K562 (cell line): ENCODE data around the gene ADGRE2. TPM values are rescaled to one million over a fixed set of nuclear protein-coding genes. Genes with fewer than 3 reads are reported as not detected.

Source experiments
- ATAC-seq: fragments of 200-7000 bp; cut with Tn5 transposase; 3 replicates; pipeline ENCODE4 v1.9.1; 2020; ENCODE audit warnings: moderate library complexity
- BruUV-seq: library from RNA; stranded (reverse); fragments of 400-500 nt; replicated peaks from 2 replicates; lab custom pipeline; 2021; lab: Mats Ljungman, UMichigan
- CTCF ChIA-PET: fragments of 300-600 bp; formaldehyde crosslinking; extraction: SDS; loops from one replicate; lab custom pipeline; 2021; ENCODE audit warnings: low intra/inter-chr PET ratio; lab: Yijun Ruan, JAX
- POLR2A ChIA-PET: fragments of 300-600, 350-650 bp; sonication (Branson Sonifier 250); formaldehyde crosslinking; extraction: SDS; loops from one replicate; lab custom pipeline; 2021; ENCODE audit warnings: antibody characterized with exemption, inconsistent platforms; lab: Yijun Ruan, JAX
- DNase-seq, 4 experiments: peaks; one replicate each; pipeline versions ENCODE4 v3.0.0 to v3.0.0-alpha.2; 2011 to 2018; ENCODE audit warnings: low spot score in 3 of 4, mixed read lengths in 3 of 4; ENCODE audit errors: extremely low read depth in 1 of 4
- FAIRE-seq: peaks from 2 replicates; lab custom pipeline; 2011; peaks lifted over from hg19 to GRCh38; lab: Jason Lieb, UNC
- H2AFZ ChIP-seq: 2 replicates; pipeline ENCODE4 v1.6.0; 2011; ENCODE audit warnings: low read depth, low read length, control low read depth, inconsistent platforms
- H3K27ac ChIP-seq: fragments of 200-600 bp; 3 replicates; pipeline ENCODE4 v1.8.0; 2011; ENCODE audit warnings: low read depth, mild to moderate bottlenecking, control low read depth, inconsistent platforms, low read length, moderate library complexity, mixed read lengths; ENCODE audit errors: extremely low read depth
- H3K27me3 ChIP-seq, 2 experiments: fragments of 300-600 bp in 1 of 2; 2 replicates in 1 of 2; 3 replicates in 1 of 2; pipeline versions ENCODE4 v1.6.0 to v1.8.0; 2011; ENCODE audit warnings: inconsistent platforms in 2 of 2, low read length in 2 of 2, mild to moderate bottlenecking in 1 of 2, mixed read lengths in 1 of 2, moderate library complexity in 1 of 2; ENCODE audit not compliant: control insufficient read depth in 2 of 2, insufficient read depth in 2 of 2
- H3K36me3 ChIP-seq: fragments of 300-600 bp; 3 replicates; pipeline ENCODE4 v1.8.0; 2011; ENCODE audit warnings: mild to moderate bottlenecking, low read length, inconsistent platforms; ENCODE audit not compliant: control insufficient read depth, insufficient read depth
- H3K4me1 ChIP-seq, 2 experiments: fragments of 200-600 bp in 1 of 2; replicated peaks in 1 of 2; 2 replicates in 1 of 2; 3 replicates in 1 of 2; pipeline versions ENCODE4 v1.5.1 to v1.8.0; 2011; ENCODE audit warnings: inconsistent platforms in 2 of 2, low read length in 2 of 2, mild to moderate bottlenecking in 1 of 2, mixed read lengths in 1 of 2, moderate library complexity in 1 of 2; ENCODE audit not compliant: control insufficient read depth in 2 of 2, insufficient read depth in 2 of 2
- H3K4me2 ChIP-seq: 2 replicates; pipeline ENCODE4 v1.6.1; 2011; ENCODE audit warnings: low read length, control low read depth, inconsistent platforms, mixed read lengths; ENCODE audit not compliant: insufficient read depth
- H3K4me3 ChIP-seq: fragments of 200-600 bp; sonication (generic), shearing (Covaris generic); 2 replicates; pipeline ENCODE4 v1.5.1; 2016; ENCODE audit warnings: control low read depth, inconsistent platforms
- H3K79me2 ChIP-seq: fragments of 200-600 bp; 3 replicates; pipeline ENCODE4 v1.8.0; 2011; ENCODE audit warnings: low read length, inconsistent platforms; ENCODE audit not compliant: control insufficient read depth, insufficient read depth
- H3K9ac ChIP-seq, 2 experiments: 2 replicates each; pipeline versions ENCODE4 v1.6.0 to v1.6.1; 2011; ENCODE audit warnings: low read depth in 2 of 2, low read length in 2 of 2, control low read depth in 1 of 2, inconsistent platforms in 1 of 2, mild to moderate bottlenecking in 1 of 2, mixed read lengths in 1 of 2; ENCODE audit not compliant: insufficient read depth in 1 of 2
- H3K9me1 ChIP-seq: one replicate; pipeline ENCODE4 v1.6.0; 2011; ENCODE audit warnings: inconsistent platforms, mild to moderate bottlenecking, low read length, moderate library complexity; ENCODE audit not compliant: control insufficient read depth, insufficient read depth
- H3K9me3 ChIP-seq: replicated peaks from 2 replicates; pipeline ENCODE4 v1.5.1; 2011; ENCODE audit warnings: low read depth, low read length, inconsistent platforms; ENCODE audit not compliant: control insufficient read depth, insufficient read depth
- H4K20me1 ChIP-seq: replicated peaks from 2 replicates; pipeline ENCODE4 v1.6.1; 2011; ENCODE audit warnings: low read length, inconsistent platforms, mixed read lengths; ENCODE audit not compliant: control insufficient read depth, insufficient read depth
- CSDE1 ChIP-seq, 2 experiments: fragments of 450-650 bp; IDR thresholded peaks; 2 replicates each; pipeline ENCODE4 v1.6.1; 2016; ENCODE audit warnings: mild to moderate bottlenecking in 1 of 2
- RBFOX2 ChIP-seq: fragments of 200-400 bp; formaldehyde crosslinking; IDR thresholded peaks from 2 replicates; pipeline ENCODE4 v1.6.1; 2017; ENCODE audit warnings: low read depth, mild to moderate bottlenecking, low read length, moderate library complexity
- SMARCA5 ChIP-seq: fragments of 450-650 bp; IDR thresholded peaks from 2 replicates; pipeline ENCODE4 v1.6.1; 2016
- WGBS: fragments of 100-300 bp; shearing (Covaris generic); methylation state at CpG from one replicate; pipeline ENCODE4 v1.1.6; 2016; ENCODE audit warnings: low coverage, mixed read lengths; ENCODE audit not compliant: insufficient coverage; ENCODE audit errors: missing lambda C conversion rate; 5-methylcytosine and 5-hydroxymethylcytosine counted together
- in situ Hi-C: fragments of 300-500 bp; cut with MboI; formaldehyde crosslinking; loops from 4 replicates; pipeline ENCODE4 v1.15.0; 2018; ENCODE audit warnings: inconsistent platforms, mixed read lengths
- intact Hi-C: fragments of 100-400 bp; cut with micrococcal nuclease; formaldehyde crosslinking; loops from 2 replicates; pipeline ENCODE4 v1.14.2; 2022
- polyA plus RNA-seq, 8 experiments: library from polyadenylated mRNA; depleted of rRNA in 4 of 8; stranded (reverse) in 5 of 8; unstranded in 3 of 8; fragments of >200 nt; fragmentation: Nextera tagmentation in 2 of 8; fragmentation: Illumina TruSeq in 1 of 8; extraction: Ambion mirVana in 2 of 8; extraction: Trizol in 1 of 8; gene quantifications; 2 replicates each; pipeline versions ENCODE4 v1.2.1 to v1.2.3, GENCODE V29; 2011 to 2014; ENCODE audit warnings: inconsistent platforms in 1 of 8, missing spikeins in 1 of 8
- total RNA-seq, 7 experiments: library from RNA; depleted of rRNA in 6 of 7; stranded (reverse); fragments of >200 nt in 6 of 7; fragmentation: Illumina TruSeq in 2 of 7; extraction: Trizol in 2 of 7; gene quantifications; 2 replicates each; pipeline versions ENCODE4 v1.2.1 to v1.2.3, GENCODE V29; 2011 to 2021; ENCODE audit warnings: low replicate concordance in 1 of 7
- TF ChIP-seq, protein P1 (sequence below): fragments of 450-650 bp; IDR thresholded peaks from 2 replicates; pipeline ENCODE4 v1.6.1; 2017; ENCODE audit warnings: mild to moderate bottlenecking, moderate library complexity
- TF ChIP-seq, protein P2 (sequence below), 2 experiments: fragments of 450-650 bp; IDR thresholded peaks; 2 replicates each; pipeline ENCODE4 v1.6.1; 2018; ENCODE audit warnings: mild to moderate bottlenecking in 2 of 2, low read depth in 1 of 2; ENCODE audit not compliant: partially characterized antibody in 2 of 2

ADGRE2 gene
- total and polyA plus RNA-seq, 9 of the 15 experiments (the other 6 are each of a cell fraction or from before 2014, with no cell fraction given) = 4.3 to 17.3 (median 9.8) TPM

DNA sequence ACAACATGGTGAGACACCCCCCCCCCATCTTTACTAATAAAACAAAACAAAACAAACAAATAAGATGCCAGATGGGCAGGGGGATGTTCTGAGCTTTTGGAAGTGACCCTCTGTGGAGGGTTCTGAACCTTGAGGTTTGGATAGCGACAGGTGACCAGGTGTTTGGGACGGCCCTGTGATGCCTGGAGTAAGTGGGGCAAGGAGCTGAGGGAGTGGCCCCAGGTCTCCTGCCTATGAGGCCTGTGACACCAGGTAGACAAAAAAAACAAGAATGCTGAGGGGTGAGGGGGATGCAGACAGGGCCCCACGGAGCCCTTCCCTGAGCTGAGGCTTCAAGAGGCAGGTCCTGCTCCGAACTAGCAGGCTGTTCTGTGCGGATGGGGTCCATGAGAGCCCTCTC is 9.2 kb downstream of the ADGRE2 start:
- Histone ChIP-seq H4K20me1 (no peaks in the 10 kb centered on the region), H3K9me3 (no peaks in the 10 kb centered on the region), H3K9ac (peak overlapping the region in 1 of 2 experiments; percentile 45; a peak in 1 of 4 replicates), H3K4me2 (no peak overlapping the region), H3K27ac (no peak overlapping the region), H3K27me3 (no peaks in the 10 kb centered on the region), H3K4me3 (no peak overlapping the region), H3K4me1 (no peaks in the 10 kb centered on the region), H3K36me3 (peaks cover 73% of the 10 kb centered on the region; the same call in 2 of the 3 replicates), H3K79me2 (peaks cover under 1% of the 10 kb centered on the region; the same call in 1 of the 3 replicates), H3K9me1 (no peaks in the 10 kb centered on the region), H2AFZ (no peak overlapping the region)
- DNase-seq = no peak
- ATAC-seq = no peak
- 90% methylated on average over 5 of the region's 5 CpGs for WGBS
- ChIA-PET POLR2A (interaction anchor here (0.6 to 1.4 kb wide), 3 partner anchors 69 to 373 kb away, joined by 3 to 7 read pairs (median 4); no protein-coding TSS in a partner anchor), CTCF (no interaction called here)
- TF ChIP-seq RBFOX2 (peak; percentile 41; the same call in 1 of the 2 replicates), CSDE1 (IDR thresholded peaks at IDR 0.05) (no peak)
- no peak for FAIRE-seq
- in situ Hi-C loops = loop anchor here (5.0 kb wide), 1 partner anchor 372 kb away; no protein-coding TSS in a partner anchor
- intact Hi-C loops = no loop called here
- no TSS peak for BruUV-seq

DNA sequence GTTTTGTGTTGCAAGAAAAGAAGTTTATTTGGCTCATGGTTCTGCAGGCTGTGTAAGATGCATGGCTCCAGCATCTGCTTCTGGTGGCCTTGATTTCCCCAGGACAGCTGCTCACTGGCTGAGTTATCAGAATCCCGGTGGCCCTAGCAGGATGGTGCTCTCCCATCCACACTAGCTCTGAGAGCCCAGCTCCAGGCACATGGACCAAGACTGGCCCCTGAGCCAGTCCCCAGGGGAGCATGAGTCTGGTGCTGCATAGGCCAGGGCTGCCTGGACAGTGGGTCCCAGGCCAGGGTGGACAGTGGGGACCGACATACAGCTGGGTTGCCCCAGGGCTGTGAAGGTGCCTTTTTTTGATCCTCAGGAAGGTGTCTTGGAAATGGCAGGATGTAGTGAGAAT is 10.4 kb downstream of the ADGRE2 start:
- FAIRE-seq (no peak), ATAC-seq (no peak)

More for the DNA sequence above, 10.4 kb downstream of the ADGRE2 start:
- Histone ChIP-seq H3K79me2 (no peaks in the 10 kb centered on the region), H3K4me2 (no peak overlapping the region), H3K27me3 (no peaks in the 10 kb centered on the region), H3K36me3 (peaks cover 73% of the 10 kb centered on the region; the same call in 2 of the 3 replicates), H3K4me3 (no peak overlapping the region), H3K9ac (no peak overlapping the region), H3K9me3 (no peaks in the 10 kb centered on the region), H3K4me1 (no peaks in the 10 kb centered on the region; a peak in 1 of 5 replicates), H2AFZ (no peak overlapping the region), H3K9me1 (no peaks in the 10 kb centered on the region), H4K20me1 (no peaks in the 10 kb centered on the region), H3K27ac (no peak overlapping the region)
- TF ChIP-seq SMARCA5 = no peak
- TF ChIP-seq, protein P1, sequence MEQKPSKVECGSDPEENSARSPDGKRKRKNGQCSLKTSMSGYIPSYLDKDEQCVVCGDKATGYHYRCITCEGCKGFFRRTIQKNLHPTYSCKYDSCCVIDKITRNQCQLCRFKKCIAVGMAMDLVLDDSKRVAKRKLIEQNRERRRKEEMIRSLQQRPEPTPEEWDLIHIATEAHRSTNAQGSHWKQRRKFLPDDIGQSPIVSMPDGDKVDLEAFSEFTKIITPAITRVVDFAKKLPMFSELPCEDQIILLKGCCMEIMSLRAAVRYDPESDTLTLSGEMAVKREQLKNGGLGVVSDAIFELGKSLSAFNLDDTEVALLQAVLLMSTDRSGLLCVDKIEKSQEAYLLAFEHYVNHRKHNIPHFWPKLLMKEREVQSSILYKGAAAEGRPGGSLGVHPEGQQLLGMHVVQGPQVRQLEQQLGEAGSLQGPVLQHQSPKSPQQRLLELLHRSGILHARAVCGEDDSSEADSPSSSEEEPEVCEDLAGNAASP = no peak
- TF ChIP-seq, protein P2, sequence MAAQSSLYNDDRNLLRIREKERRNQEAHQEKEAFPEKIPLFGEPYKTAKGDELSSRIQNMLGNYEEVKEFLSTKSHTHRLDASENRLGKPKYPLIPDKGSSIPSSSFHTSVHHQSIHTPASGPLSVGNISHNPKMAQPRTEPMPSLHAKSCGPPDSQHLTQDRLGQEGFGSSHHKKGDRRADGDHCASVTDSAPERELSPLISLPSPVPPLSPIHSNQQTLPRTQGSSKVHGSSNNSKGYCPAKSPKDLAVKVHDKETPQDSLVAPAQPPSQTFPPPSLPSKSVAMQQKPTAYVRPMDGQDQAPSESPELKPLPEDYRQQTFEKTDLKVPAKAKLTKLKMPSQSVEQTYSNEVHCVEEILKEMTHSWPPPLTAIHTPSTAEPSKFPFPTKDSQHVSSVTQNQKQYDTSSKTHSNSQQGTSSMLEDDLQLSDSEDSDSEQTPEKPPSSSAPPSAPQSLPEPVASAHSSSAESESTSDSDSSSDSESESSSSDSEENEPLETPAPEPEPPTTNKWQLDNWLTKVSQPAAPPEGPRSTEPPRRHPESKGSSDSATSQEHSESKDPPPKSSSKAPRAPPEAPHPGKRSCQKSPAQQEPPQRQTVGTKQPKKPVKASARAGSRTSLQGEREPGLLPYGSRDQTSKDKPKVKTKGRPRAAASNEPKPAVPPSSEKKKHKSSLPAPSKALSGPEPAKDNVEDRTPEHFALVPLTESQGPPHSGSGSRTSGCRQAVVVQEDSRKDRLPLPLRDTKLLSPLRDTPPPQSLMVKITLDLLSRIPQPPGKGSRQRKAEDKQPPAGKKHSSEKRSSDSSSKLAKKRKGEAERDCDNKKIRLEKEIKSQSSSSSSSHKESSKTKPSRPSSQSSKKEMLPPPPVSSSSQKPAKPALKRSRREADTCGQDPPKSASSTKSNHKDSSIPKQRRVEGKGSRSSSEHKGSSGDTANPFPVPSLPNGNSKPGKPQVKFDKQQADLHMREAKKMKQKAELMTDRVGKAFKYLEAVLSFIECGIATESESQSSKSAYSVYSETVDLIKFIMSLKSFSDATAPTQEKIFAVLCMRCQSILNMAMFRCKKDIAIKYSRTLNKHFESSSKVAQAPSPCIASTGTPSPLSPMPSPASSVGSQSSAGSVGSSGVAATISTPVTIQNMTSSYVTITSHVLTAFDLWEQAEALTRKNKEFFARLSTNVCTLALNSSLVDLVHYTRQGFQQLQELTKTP (IDR thresholded peaks at IDR 0.05; ENCODE audit: low read depth in 1 of 2, partially characterized antibody in 2 of 2) = no peak
- WGBS = 94% methylated on average over 2 of the region's 2 CpGs
- DNase-seq = no peak
- no TSS peak for BruUV-seq
- intact Hi-C loops (no loop called here), in situ Hi-C loops (loop anchor here (5.0 kb wide), 1 partner anchor 371 kb away; no protein-coding TSS in a partner anchor)
- ChIA-PET POLR2A (interaction anchor here (0.6 to 0.7 kb wide), 2 partner anchors 395 to 1230 kb away, joined by 3 read pairs; no protein-coding TSS in a partner anchor), CTCF (no interaction called here)
